Large intestine (tissue), 3 donors: Measurements from ENCODE around the gene SH3RF2. TPM values are rescaled to one million over a fixed set of nuclear protein-coding genes. Genes with fewer than 3 reads are reported as not detected.
"Not testable (repeated sequence)": the region's sequence is repeated elsewhere in the genome, so short reads cannot be mapped to it uniquely, and the experiment has no call there.

Experiments used
- DNase-seq, 2 donors: peaks; one replicate each; pipeline versions ENCODE4 v3.0.0 to v3.0.0-alpha.2; 2013
- H3K27ac ChIP-seq: one replicate; pipeline ENCODE4 v1.5.1; 2013; ENCODE audit warnings: low read length
- H3K27me3 ChIP-seq: 2 replicates; pipeline ENCODE4 v1.6.1; 2013; ENCODE audit warnings: low read length; ENCODE audit not compliant: control insufficient read depth, insufficient read depth
- H3K36me3 ChIP-seq: 2 replicates; pipeline ENCODE4 v1.6.1; 2013; ENCODE audit warnings: low read length; ENCODE audit not compliant: control insufficient read depth, insufficient read depth
- H3K4me1 ChIP-seq: one replicate; pipeline ENCODE4 v1.6.1; 2013; ENCODE audit warnings: low read length; ENCODE audit not compliant: control insufficient read depth, insufficient read depth
- H3K4me3 ChIP-seq: one replicate; pipeline ENCODE4 v1.5.1; 2013; ENCODE audit warnings: low read length
- H3K9me3 ChIP-seq: one replicate; pipeline ENCODE4 v1.6.1; 2013; ENCODE audit warnings: mild to moderate bottlenecking, low read depth, low read length, moderate library complexity; ENCODE audit not compliant: control insufficient read depth
- WGBS: methylation state at CpG from one replicate; pipeline ENCODE4 v1.1.5; 2013; ENCODE audit warnings: low lambda C conversion rate; ENCODE audit not compliant: insufficient coverage; 5-methylcytosine and 5-hydroxymethylcytosine counted together
- polyA plus RNA-seq: library from polyadenylated mRNA; unstranded; fragments of 120-200 nt; gene quantifications from one replicate; pipeline ENCODE4 v1.2.1, GENCODE V29; 2013

SH3RF2 gene
- polyA plus RNA-seq, 1 donor: 31.9 TPM

GRCh38 chr5:145947581-145947980, 11.2 kb downstream of the SH3RF2 start:
- Histone ChIP-seq H3K27me3 (no peaks in the 10 kb centered on the region), H3K36me3 (peaks cover 10% of the 10 kb centered on the region), H3K4me1 (peaks cover 41% of the 10 kb centered on the region), H3K27ac (peak overlapping the region; percentile 9), H3K4me3 (no peak overlapping the region), H3K9me3 (no peaks in the 10 kb centered on the region)
- DNase-seq: no peak

GRCh38 chr5:145948047-145948446, 11.7 kb downstream of the SH3RF2 start:
- Histone ChIP-seq H3K36me3 (peaks cover 10% of the 10 kb centered on the region), H3K4me3 (no peak overlapping the region), H3K4me1 (peaks cover 39% of the 10 kb centered on the region), H3K27ac (no peak overlapping the region), H3K9me3 (no peaks in the 10 kb centered on the region), H3K27me3 (no peaks in the 10 kb centered on the region)
- no peak for DNase-seq
- 100% methylated on average over 1 of the region's 3 CpGs for WGBS

- 67% methylated on average over 1 of the region's 6 CpGs for WGBS
- DNase-seq: no peak
- no peak overlapping the region for H3K27ac ChIP-seq
Measured at GRCh38 chr5:145948921-145949320, 12.5 kb downstream of the SH3RF2 start.

GRCh38 chr5:145949474-145949873, 13.1 kb downstream of the SH3RF2 start:
- Histone ChIP-seq H3K27ac (no peak overlapping the region), H3K36me3 (peaks cover 10% of the 10 kb centered on the region), H3K27me3 (no peaks in the 10 kb centered on the region), H3K4me3 (no peak overlapping the region), H3K9me3 (no peaks in the 10 kb centered on the region), H3K4me1 (peaks cover 30% of the 10 kb centered on the region)
- 60% methylated on average over 1 of the region's 2 CpGs for WGBS
- no peak for DNase-seq

More at GRCh38 chr5:145948921-145949320, 12.5 kb downstream of the SH3RF2 start:
- no peak overlapping the region for H3K4me3 ChIP-seq
- H3K9me3 ChIP-seq: no peaks in the 10 kb centered on the region
- H3K36me3 ChIP-seq: peaks cover 10% of the 10 kb centered on the region
- H3K4me1 ChIP-seq: peaks cover 33% of the 10 kb centered on the region
- no peaks in the 10 kb centered on the region for H3K27me3 ChIP-seq

GRCh38 chr5:145951071-145951470, 14.7 kb downstream of the SH3RF2 start:
- Histone ChIP-seq H3K4me3 (no peak overlapping the region), H3K36me3 (peaks cover 10% of the 10 kb centered on the region), H3K9me3 (no peaks in the 10 kb centered on the region), H3K4me1 (peaks cover 18% of the 10 kb centered on the region), H3K27me3 (no peaks in the 10 kb centered on the region), H3K27ac (no peak overlapping the region)
- no peak for DNase-seq
- WGBS: no CpG with 5 or more reads among the region's 3 CpGs

- WGBS: 100% methylated on average over 1 of the region's 2 CpGs
- Histone ChIP-seq H3K27me3 (no peaks in the 10 kb centered on the region), H3K36me3 (peaks cover 10% of the 10 kb centered on the region), H3K27ac (no peak overlapping the region), H3K4me3 (no peak overlapping the region), H3K4me1 (peaks cover 14% of the 10 kb centered on the region), H3K9me3 (no peaks in the 10 kb centered on the region)
- DNase-seq: no peak
Measured at GRCh38 chr5:145953202-145953601, 16.8 kb downstream of the SH3RF2 start.

- H3K36me3 ChIP-seq, H3K4me3 ChIP-seq, H3K27me3 ChIP-seq, H3K9me3 ChIP-seq, H3K27ac ChIP-seq, DNase-seq: not testable (repeated sequence)
- peaks cover 17% of the 10 kb centered on the region for H3K4me1 ChIP-seq
- WGBS: 94% methylated on average over 3 of the region's 3 CpGs
Measured at GRCh38 chr5:145954140-145954539, 17.8 kb downstream of the SH3RF2 start.

- no peak overlapping the region for H3K27ac ChIP-seq
- H3K36me3 ChIP-seq: no peaks in the 10 kb centered on the region
- H3K9me3 ChIP-seq: no peaks in the 10 kb centered on the region
- no peaks in the 10 kb centered on the region for H3K27me3 ChIP-seq
- no peak overlapping the region for H3K4me3 ChIP-seq
- no peak for DNase-seq
- peaks cover 20% of the 10 kb centered on the region for H3K4me1 ChIP-seq
- WGBS: no CpG with 5 or more reads among the region's 3 CpGs
Measured at GRCh38 chr5:145957388-145957787, 21.0 kb downstream of the SH3RF2 start.

GRCh38 chr5:145958436-145958835, 22.1 kb downstream of the SH3RF2 start:
- no peaks in the 10 kb centered on the region for H3K9me3 ChIP-seq
- H3K36me3 ChIP-seq: no peaks in the 10 kb centered on the region
- peak overlapping the region; percentile 20 for H3K27ac ChIP-seq
- WGBS: no CpG with 5 or more reads among the region's 6 CpGs
- H3K4me3 ChIP-seq: no peak overlapping the region
- H3K27me3 ChIP-seq: no peaks in the 10 kb centered on the region
- H3K4me1 ChIP-seq: peaks cover 20% of the 10 kb centered on the region
- peak in 1 of 2 donors; percentile 57 for DNase-seq

GRCh38 chr5:145960166-145960565, 23.8 kb downstream of the SH3RF2 start:
- no peaks in the 10 kb centered on the region for H3K36me3 ChIP-seq
- H3K27me3 ChIP-seq: no peaks in the 10 kb centered on the region
- no peak overlapping the region for H3K27ac ChIP-seq
- WGBS: no CpG with 5 or more reads among the region's 1 CpG
- no peak overlapping the region for H3K4me3 ChIP-seq
- no peaks in the 10 kb centered on the region for H3K9me3 ChIP-seq
- peaks cover 20% of the 10 kb centered on the region for H3K4me1 ChIP-seq
- no peak for DNase-seq

- peaks cover 20% of the 10 kb centered on the region for H3K4me1 ChIP-seq
- no peak overlapping the region for H3K4me3 ChIP-seq
- H3K9me3 ChIP-seq: no peaks in the 10 kb centered on the region
- no peaks in the 10 kb centered on the region for H3K36me3 ChIP-seq
- H3K27me3 ChIP-seq: no peaks in the 10 kb centered on the region
- DNase-seq: no peak
- WGBS: 52% methylated on average over 4 of the region's 4 CpGs
- no peak overlapping the region for H3K27ac ChIP-seq
Measured at GRCh38 chr5:145960848-145961600, 24.6 kb downstream of the SH3RF2 start.
